Heart left ventricle (tissue), 16 donors: ENCODE results near the gene EPS8. TPM values are rescaled to one million over a fixed set of nuclear protein-coding genes. Genes with fewer than 3 reads are reported as not detected.
A peak's percentile ranks its signal among the peaks of the same experiment; 100 is the strongest.

Experiments used
- ATAC-seq, 4 donors: fragments of 200-7000 bp; cut with Tn5 transposase; one replicate each; pipeline ENCODE4 v1.9.1; 2020 to 2022; ENCODE audit warnings: moderate library complexity in 4 of 4, mild to moderate bottlenecking in 3 of 4, moderate number of reproducible peaks in 1 of 4
- DNase-seq, 5 donors: peaks; one replicate each; pipeline ENCODE4 v3.0.0-alpha.2; 2020
- H3K27ac ChIP-seq, 12 donors: fragments of 200-600 bp; sonication (generic) in 4 of 12; one replicate each; pipeline versions ENCODE4 v1.5.0 to v1.8.0; 2016 to 2022; ENCODE audit warnings: mild to moderate bottlenecking in 2 of 12
- H3K27me3 ChIP-seq, 9 donors: fragments of 200-600 bp; sonication (generic) in 2 of 9; one replicate each; pipeline versions ENCODE4 v1.5.1 to v1.8.0; 2016 to 2022; ENCODE audit warnings: mild to moderate bottlenecking in 3 of 9
- H3K36me3 ChIP-seq, 9 donors: fragments of 200-600 bp; sonication (generic) in 2 of 9; one replicate each; pipeline versions ENCODE4 v1.5.0 to v1.8.0; 2018 to 2022; ENCODE audit warnings: mild to moderate bottlenecking in 2 of 9
- H3K4me1 ChIP-seq, 12 donors: fragments of 200-600 bp; sonication (generic) in 4 of 12; one replicate each; pipeline versions ENCODE4 v1.5.0 to v1.8.0; 2016 to 2022; ENCODE audit warnings: mild to moderate bottlenecking in 3 of 12
- H3K4me3 ChIP-seq, 12 donors: fragments of 200-600 bp; sonication (generic) in 4 of 12; one replicate each; pipeline versions ENCODE4 v1.5.0 to v1.8.0; 2017 to 2022; ENCODE audit warnings: mild to moderate bottlenecking in 9 of 12, moderate library complexity in 4 of 12
- H3K9me3 ChIP-seq, 12 donors: fragments of 200-600 bp; sonication (generic) in 4 of 12; one replicate each; pipeline versions ENCODE4 v1.5.0 to v1.8.0; 2016 to 2022; ENCODE audit warnings: mild to moderate bottlenecking in 1 of 12
- CTCF ChIP-seq, 12 donors: fragments of 200-600 bp; sonication (generic) in 4 of 12; IDR thresholded peaks; one replicate each; pipeline versions ENCODE4 v1.5.0 to v1.8.0; 2018 to 2022; ENCODE audit warnings: antibody characterized with exemption in 12 of 12, mild to moderate bottlenecking in 5 of 12
- POLR2A ChIP-seq, 2 donors: fragments of 450-650 bp; IDR thresholded peaks; one replicate each; pipeline ENCODE4 v1.6.1; 2017; ENCODE audit warnings: antibody characterized with exemption in 2 of 2, mild to moderate bottlenecking in 2 of 2, moderate library complexity in 2 of 2
- WGBS, 4 donors: extraction: QIAGEN DNeasy Blood & Tissue Kit in 2 of 4; methylation state at CpG; one replicate each; pipeline versions ENCODE4 v1.1.5 to v1.1.7; 2013 to 2018; 5-methylcytosine and 5-hydroxymethylcytosine counted together
- intact Hi-C, 10 donors: fragments of 100-400 bp; cut with DNase I; formaldehyde crosslinking; loops; one replicate each; pipeline versions ENCODE4 v1.11.1 to v1.14.2; 2022
- polyA plus RNA-seq, 2 donors: library from polyadenylated mRNA; stranded (reverse); fragments of 200-250 nt; gene quantifications; one replicate each; pipeline ENCODE4 v1.2.3, GENCODE V29; 2013
- total RNA-seq, 9 donors: library from RNA; depleted of rRNA in 2 of 9; stranded (reverse); fragments of >200 nt in 2 of 9; fragmentation: NEBNext Ultra II Directional in 3 of 9; extraction: Animal tissue kit (Norgen Biotek cat#: 25700) in 3 of 9; gene quantifications; one replicate each; pipeline versions ENCODE4 v1.1.0 to v1.2.4, GENCODE V29; 2016 to 2023
- donor health status: ischemic (EF 13 %, LVEDD 7.1; RV severe dilation, severe dysfunction).
- donor health status: healthy with polysubstance abuse.
- donor health status: DM: no; HTN: yes; CAD: no.
- donor health status: DM: no; HTN: no; CAD: no.
- donor health status: ischemic (EF 25% LVEDD 6.9; RV normal size, moderate dysfunction).
- donor health status: ischemic (EF 25% LVEDD 5.7; RV mildly dilated, moderate dysfunction).
- donor health status: healthy.
- donor health status: DM: yes; HTN: yes; CAD: no.
- donor health status: ischemic (EF 35%, LVEDD 5.7; RV mildly dilated, moderate dysfunction).
- donor health status: nonischemic (EF 11% LVEDD 7.7; RV severe dilation, severe dysfunction).
- donor health status: DM: yes; HTN: yes; CAD: no.
- donor health status: PGD.
- donor health status: ischemic (EF 29% LVEDD 5.4; RV normal size, mild dysfunction).
- donor health status: nonischemic (EF 23%, LVEDD 6.1; RV moderate dilation, normal function).

The EPS8 gene
- total and polyA plus RNA-seq, 11 donors, result 11.7 to 56.0 (median 20.9) TPM

GRCh38 chr12:15726027-15726877 is 62.9 kb downstream of the EPS8 start:
- no peak overlapping the region for H3K4me3 ChIP-seq
- TF ChIP-seq CTCF (IDR thresholded peaks at IDR 0.05) (no peak), POLR2A (IDR thresholded peaks at IDR 0.05) (no peak)
- H3K27me3 ChIP-seq, result no peaks in the 10 kb centered on the region
- WGBS, 4 donors, result 51 to 69% (median 63%) methylated on average over 2 of the region's 2 CpGs
- ATAC-seq (peak in 2 of 4 donors; percentile 24 to 33), DNase-seq (no peak)
- intact Hi-C loops, result no loop called here
- peak overlapping the region in 4 of 12 donors; percentile 23 to 79 (median 33) for H3K27ac ChIP-seq
- no peaks in the 10 kb centered on the region for H3K9me3 ChIP-seq
- no peaks in the 10 kb centered on the region for H3K36me3 ChIP-seq
- peaks cover 0 to 42% (median 2%) of the 10 kb centered on the region in 12 donors for H3K4me1 ChIP-seq

GRCh38 chr12:15722951-15723350 is 66.2 kb downstream of the EPS8 start:
- no peak overlapping the region for H3K27ac ChIP-seq
- no peak for ATAC-seq
- H3K36me3 ChIP-seq, result no peaks in the 10 kb centered on the region
- H3K9me3 ChIP-seq, result no peaks in the 10 kb centered on the region
- no peak for DNase-seq
- no peak overlapping the region for H3K4me3 ChIP-seq
- no peak for TF ChIP-seq POLR2A (IDR thresholded peaks at IDR 0.05)
- TF ChIP-seq CTCF (IDR thresholded peaks at IDR 0.05), result no peak
- no peaks in the 10 kb centered on the region for H3K27me3 ChIP-seq
- H3K4me1 ChIP-seq, result peaks cover 0 to 59% (median 27%) of the 10 kb centered on the region in 12 donors
- 90 to 98% (median 96%) methylated on average over 1 of the region's 1 CpG for WGBS, 4 donors
- intact Hi-C loops, result no loop called here

GRCh38 chr12:15721316-15722115 is 67.7 kb downstream of the EPS8 start:
- Histone ChIP-seq H3K4me1 (peaks cover 0 to 55% (median 27%) of the 10 kb centered on the region in 12 donors), H3K9me3 (no peaks in the 10 kb centered on the region), H3K4me3 (no peak overlapping the region), H3K27me3 (no peaks in the 10 kb centered on the region), H3K36me3 (no peaks in the 10 kb centered on the region), H3K27ac (peak overlapping the region in 3 of 12 donors; percentile 24 to 41 (median 29))
- WGBS, 4 donors, result 66 to 75% (median 71%) methylated on average over 4 of the region's 4 CpGs
- intact Hi-C loops, result no loop called here
- DNase-seq, result no peak
- ATAC-seq, result no peak
- TF ChIP-seq CTCF (IDR thresholded peaks at IDR 0.05) (no peak), POLR2A (IDR thresholded peaks at IDR 0.05) (no peak)

- H3K27ac ChIP-seq, result peak overlapping the region in 3 of 12 donors; percentile 2 to 41 (median 29)
- TF ChIP-seq CTCF (IDR thresholded peaks at IDR 0.05) (no peak), POLR2A (IDR thresholded peaks at IDR 0.05) (no peak)
- DNase-seq (no peak), ATAC-seq (no peak)
- no peaks in the 10 kb centered on the region for H3K9me3 ChIP-seq
- no peaks in the 10 kb centered on the region for H3K36me3 ChIP-seq
- H3K4me1 ChIP-seq, result peaks cover 0 to 50% (median 27%) of the 10 kb centered on the region in 12 donors
- no peak overlapping the region for H3K4me3 ChIP-seq
- intact Hi-C loops, result no loop called here
- no peaks in the 10 kb centered on the region for H3K27me3 ChIP-seq
- 77 to 90% (median 80%) methylated on average over 2 of the region's 2 CpGs for WGBS, 4 donors
Observed at GRCh38 chr12:15720295-15720694, 68.9 kb downstream of the EPS8 start.
